Measurements from ENCODE around the gene CCDC12. TPM values are rescaled to one million over a fixed set of nuclear protein-coding genes. Genes with fewer than 3 reads are reported as not detected.

CCDC12 gene
- total and polyA plus RNA-seq, 7 donors = 33.1 to 80.9 (median 41.0) TPM

DNA sequence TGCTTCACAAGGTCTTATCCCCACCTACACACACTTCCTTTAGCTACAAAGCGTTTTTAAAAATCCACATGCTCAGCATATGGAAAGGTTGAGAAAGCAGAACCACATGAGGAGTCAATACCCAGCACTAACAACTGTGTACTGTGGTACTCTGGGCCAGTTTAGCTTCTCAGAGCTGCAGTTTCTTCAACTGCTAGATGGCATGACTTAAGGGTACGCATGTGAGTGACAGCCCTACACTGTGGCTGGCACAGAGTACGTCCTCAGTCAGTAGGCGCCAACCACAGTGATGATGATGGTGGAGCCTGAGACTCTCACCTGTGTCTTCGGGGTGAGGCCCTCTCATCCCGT, 17.4 kb downstream of the CCDC12 start:
- peaks cover 0 to 76% (median 69%) of the 10 kb centered on the region in 4 donors for H3K4me1 ChIP-seq

DNA sequence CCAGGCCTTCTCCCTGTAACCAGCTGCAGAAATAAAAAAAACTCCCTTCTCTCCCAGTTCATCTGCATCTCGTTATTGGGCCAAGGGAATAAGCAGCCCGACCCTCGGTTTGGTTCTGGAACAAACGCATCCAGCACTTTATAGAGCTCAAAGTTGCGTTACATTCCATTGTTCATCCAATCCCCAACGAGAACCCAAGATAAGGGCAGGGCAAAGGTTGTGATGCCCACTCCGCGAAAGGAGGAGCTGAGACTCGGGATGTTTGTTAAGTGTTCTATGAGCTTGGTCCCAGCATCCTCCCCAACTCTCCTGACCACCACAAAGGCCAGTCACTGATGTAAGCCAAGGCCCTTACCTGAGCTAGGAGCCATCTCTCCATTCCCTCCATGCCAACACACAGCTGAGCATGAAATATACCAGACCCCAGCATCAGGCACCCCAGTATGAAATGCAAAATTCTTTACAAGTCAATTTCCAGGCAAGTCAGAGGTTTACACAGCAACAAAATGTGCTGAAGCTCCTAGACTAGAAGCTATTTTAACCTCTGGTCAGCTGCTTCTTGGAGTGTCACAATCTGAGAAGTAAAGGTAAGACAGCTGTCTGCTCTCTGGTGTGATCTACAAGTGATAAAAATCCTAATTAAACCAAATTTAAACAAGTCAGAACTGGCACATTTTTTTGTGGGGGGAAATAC, 17.9 kb downstream of the CCDC12 start:
- Histone ChIP-seq H3K4me3 (no peak overlapping the region), H3K4me1 (peaks cover 0 to 81% (median 73%) of the 10 kb centered on the region in 4 donors), H3K27ac (peak overlapping the region; percentile 62 to 86 (median 74)), H3K36me3 (no peaks in the 10 kb centered on the region), H3K9me3 (no peaks in the 10 kb centered on the region), H3K27me3 (no peaks in the 10 kb centered on the region)
- TF ChIP-seq POLR2A (IDR thresholded peaks at IDR 0.05) (no peak), POLR2AphosphoS5 (IDR thresholded peaks at IDR 0.05) (no peak), EP300 (IDR thresholded peaks at IDR 0.05) (no peak)
- TF ChIP-seq, protein P1, sequence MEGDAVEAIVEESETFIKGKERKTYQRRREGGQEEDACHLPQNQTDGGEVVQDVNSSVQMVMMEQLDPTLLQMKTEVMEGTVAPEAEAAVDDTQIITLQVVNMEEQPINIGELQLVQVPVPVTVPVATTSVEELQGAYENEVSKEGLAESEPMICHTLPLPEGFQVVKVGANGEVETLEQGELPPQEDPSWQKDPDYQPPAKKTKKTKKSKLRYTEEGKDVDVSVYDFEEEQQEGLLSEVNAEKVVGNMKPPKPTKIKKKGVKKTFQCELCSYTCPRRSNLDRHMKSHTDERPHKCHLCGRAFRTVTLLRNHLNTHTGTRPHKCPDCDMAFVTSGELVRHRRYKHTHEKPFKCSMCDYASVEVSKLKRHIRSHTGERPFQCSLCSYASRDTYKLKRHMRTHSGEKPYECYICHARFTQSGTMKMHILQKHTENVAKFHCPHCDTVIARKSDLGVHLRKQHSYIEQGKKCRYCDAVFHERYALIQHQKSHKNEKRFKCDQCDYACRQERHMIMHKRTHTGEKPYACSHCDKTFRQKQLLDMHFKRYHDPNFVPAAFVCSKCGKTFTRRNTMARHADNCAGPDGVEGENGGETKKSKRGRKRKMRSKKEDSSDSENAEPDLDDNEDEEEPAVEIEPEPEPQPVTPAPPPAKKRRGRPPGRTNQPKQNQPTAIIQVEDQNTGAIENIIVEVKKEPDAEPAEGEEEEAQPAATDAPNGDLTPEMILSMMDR (IDR thresholded peaks at IDR 0.05) = no peak
- DNase-seq = no peak
- whole genome bisulfite sequencing, 2 donors = 22 to 69% methylated on average over 9 of the region's 9 CpGs
- intact Hi-C loops (cut with DNase I) = no loop called here

More for the DNA sequence above, 17.4 kb downstream of the CCDC12 start:
- Histone ChIP-seq H3K9me3 (no peaks in the 10 kb centered on the region), H3K27ac (peak overlapping the region; percentile 62 to 86 (median 74)), H3K4me3 (no peak overlapping the region), H3K36me3 (no peaks in the 10 kb centered on the region), H3K27me3 (no peaks in the 10 kb centered on the region)
- DNase-seq = no peak
- 67 to 82% methylated on average over 6 of the region's 6 CpGs for WGBS, 2 donors
- TF ChIP-seq, protein P1 (IDR thresholded peaks at IDR 0.05) = no peak
- TF ChIP-seq POLR2A (IDR thresholded peaks at IDR 0.05) (no peak), POLR2AphosphoS5 (IDR thresholded peaks at IDR 0.05) (no peak), EP300 (IDR thresholded peaks at IDR 0.05) (no peak)
- intact Hi-C loops (cut with DNase I) = no loop called here

DNA sequence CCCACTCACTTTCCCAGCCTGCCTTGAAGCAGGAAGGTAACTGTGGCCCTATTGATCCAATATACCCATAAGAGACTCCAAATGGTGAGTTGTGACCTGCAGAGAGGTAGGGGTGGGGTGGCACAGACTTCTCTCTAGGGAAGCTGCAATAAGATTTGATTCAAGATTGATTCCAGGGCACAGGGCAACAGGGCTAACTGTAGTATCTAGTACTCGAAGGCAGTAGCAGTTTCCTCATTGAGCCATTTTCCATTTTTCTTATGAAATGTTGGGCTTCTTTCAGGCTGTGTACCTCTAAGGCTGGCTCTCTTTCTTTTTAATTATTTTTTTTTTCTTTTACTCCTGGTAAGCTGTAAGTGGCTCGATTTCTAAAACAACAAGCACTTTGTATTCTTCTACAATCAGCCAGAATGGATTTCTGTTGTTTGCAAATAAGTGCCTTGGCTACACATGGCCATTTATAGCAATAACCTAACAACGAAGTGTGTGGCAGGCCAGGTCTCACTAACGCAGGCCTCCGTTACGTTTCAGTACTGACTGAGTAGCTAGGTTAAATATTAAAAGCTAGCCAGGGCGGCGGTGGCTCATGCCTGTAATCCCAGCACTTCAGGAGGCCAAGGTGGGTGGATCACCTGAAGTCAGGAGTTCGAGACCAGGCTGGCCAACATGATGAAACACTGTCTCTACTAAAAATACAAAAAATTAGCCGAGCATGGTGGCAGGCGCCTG, 19.3 kb downstream of the CCDC12 start:
- no peaks in the 10 kb centered on the region for H3K9me3 ChIP-seq
- peak overlapping the region; percentile 10 to 86 (median 26) for H3K27ac ChIP-seq
- no peaks in the 10 kb centered on the region for H3K27me3 ChIP-seq
- H3K4me3 ChIP-seq = no peak overlapping the region
- no peak for DNase-seq
- TF ChIP-seq POLR2AphosphoS5 (IDR thresholded peaks at IDR 0.05) = no peak
- no peak for TF ChIP-seq EP300 (IDR thresholded peaks at IDR 0.05)
- TF ChIP-seq POLR2A (IDR thresholded peaks at IDR 0.05) = no peak
- TF ChIP-seq, protein P1 (IDR thresholded peaks at IDR 0.05) = no peak
- intact Hi-C loops (cut with DNase I) = no loop called here
- WGBS, 2 donors = 30 to 68% methylated on average over 11 of the region's 11 CpGs
- peaks cover 0 to 95% (median 84%) of the 10 kb centered on the region in 4 donors for H3K4me1 ChIP-seq
- no peaks in the 10 kb centered on the region for H3K36me3 ChIP-seq

DNA sequence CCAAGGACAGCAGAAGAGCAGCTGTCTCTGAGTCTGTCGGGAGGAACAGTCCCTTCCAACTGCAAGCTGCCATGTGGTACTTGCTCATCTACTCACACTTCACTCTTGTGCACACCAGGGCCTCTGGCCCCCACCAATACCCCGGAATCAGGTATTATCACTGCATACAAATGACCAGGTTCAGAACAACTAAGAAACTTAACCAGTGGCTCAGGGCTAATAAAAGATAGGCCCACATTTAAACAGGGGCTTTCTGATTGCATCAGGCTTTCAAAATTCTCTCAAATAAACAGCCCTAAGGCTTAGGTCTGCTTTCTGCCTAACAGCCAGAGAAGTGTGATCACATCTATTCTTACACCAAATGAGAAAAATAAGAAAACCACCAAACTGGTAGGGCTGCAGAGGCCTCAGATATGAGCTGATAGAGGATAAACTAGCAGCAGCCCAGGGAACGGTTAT, 20.7 kb downstream of the CCDC12 start:
- WGBS, 2 donors = 62 to 79% methylated on average over 3 of the region's 3 CpGs
- H3K27me3 ChIP-seq = no peaks in the 10 kb centered on the region
- H3K27ac ChIP-seq = peak overlapping the region in 2 of 4 donors; percentile 33 to 86
- intact Hi-C loops (cut with DNase I) = no loop called here
- TF ChIP-seq, protein P1 (IDR thresholded peaks at IDR 0.05) = no peak
- no peak for TF ChIP-seq POLR2AphosphoS5 (IDR thresholded peaks at IDR 0.05)
- peaks cover 0 to 90% (median 76%) of the 10 kb centered on the region in 4 donors for H3K4me1 ChIP-seq
- H3K9me3 ChIP-seq = no peaks in the 10 kb centered on the region
- DNase-seq = no peak
- no peak overlapping the region for H3K4me3 ChIP-seq
- H3K36me3 ChIP-seq = no peaks in the 10 kb centered on the region

Measured in sigmoid colon (tissue), 7 donors.